Nephron progenitor cell (in vitro differentiated cells): ENCODE measurements around the gene TMPO.
A peak's percentile ranks its signal among the peaks of the same experiment; 100 is the strongest.
"Not testable (repeated sequence)": the region's sequence is repeated elsewhere in the genome, so short reads cannot be mapped to it uniquely, and the experiment has no call there.

Experiments used
- DNase-seq: peaks from one replicate; pipeline ENCODE4 v3.0.0; 2021
- H3K27ac Mint-ChIP-seq: 2 replicates; pipeline ENCODE4 v1.8.0; 2021; ENCODE audit warnings: mild to moderate bottlenecking, moderate library complexity, mixed read lengths
- H3K27me3 Mint-ChIP-seq: 2 replicates; pipeline ENCODE4 v1.8.0; 2021; ENCODE audit warnings: mild to moderate bottlenecking, low read depth, mixed read lengths; ENCODE audit not compliant: poor library complexity
- H3K36me3 Mint-ChIP-seq: 2 replicates; pipeline ENCODE4 v1.8.0; 2021; ENCODE audit warnings: low read depth, mixed read lengths
- H3K4me1 Mint-ChIP-seq: 2 replicates; pipeline ENCODE4 v1.8.0; 2021; ENCODE audit warnings: mixed read lengths
- H3K4me3 Mint-ChIP-seq: 2 replicates; pipeline ENCODE4 v1.8.0; 2021; ENCODE audit warnings: mild to moderate bottlenecking, moderate library complexity, mixed read lengths
- H3K9me3 Mint-ChIP-seq: 2 replicates; pipeline ENCODE4 v1.8.0; 2021; ENCODE audit warnings: mild to moderate bottlenecking, moderate library complexity, mixed read lengths
- CTCF ChIP-seq: fragments of 200-600 bp; sonication (generic); IDR thresholded peaks from 2 replicates; pipeline ENCODE4 v1.5.0; 2021; ENCODE audit warnings: antibody characterized with exemption

TMPO gene

GRCh38 chr12:98543701-98544100, 28.3 kb downstream of the TMPO start:
- TF ChIP-seq CTCF = no peak
- no peaks in the 10 kb centered on the region for H3K4me1 Mint-ChIP-seq
- peaks cover 68% of the 10 kb centered on the region for H3K36me3 Mint-ChIP-seq
- H3K4me3 Mint-ChIP-seq = no peak overlapping the region
- H3K27me3 Mint-ChIP-seq = no peaks in the 10 kb centered on the region
- no peak for DNase-seq
- H3K9me3 Mint-ChIP-seq = no peaks in the 10 kb centered on the region
- no peak overlapping the region for H3K27ac Mint-ChIP-seq

GRCh38 chr12:98544751-98545150, 29.4 kb downstream of the TMPO start:
- Mint-ChIP-seq H3K4me3 (no peak overlapping the region), H3K36me3 (peaks cover 71% of the 10 kb centered on the region), H3K9me3 (no peaks in the 10 kb centered on the region), H3K27ac (no peak overlapping the region), H3K4me1 (no peaks in the 10 kb centered on the region), H3K27me3 (no peaks in the 10 kb centered on the region)
- DNase-seq = no peak
- TF ChIP-seq CTCF = no peak

- TF ChIP-seq CTCF = no peak
- H3K27me3 Mint-ChIP-seq = peaks cover 2% of the 10 kb centered on the region
- no peak overlapping the region for H3K4me3 Mint-ChIP-seq
- peaks cover 66% of the 10 kb centered on the region for H3K36me3 Mint-ChIP-seq
- no peak for DNase-seq
- H3K27ac Mint-ChIP-seq = no peak overlapping the region
- H3K4me1 Mint-ChIP-seq = peaks cover 4% of the 10 kb centered on the region
- H3K9me3 Mint-ChIP-seq = no peaks in the 10 kb centered on the region
Measured at GRCh38 chr12:98549371-98550110, 34.2 kb downstream of the TMPO start.

- peaks cover 5% of the 10 kb centered on the region for H3K27me3 Mint-ChIP-seq
- TF ChIP-seq CTCF = no peak
- peak overlapping the region; percentile 73 for H3K27ac Mint-ChIP-seq
- H3K4me3 Mint-ChIP-seq = no peak overlapping the region
- peaks cover 52% of the 10 kb centered on the region for H3K36me3 Mint-ChIP-seq
- peaks cover 7% of the 10 kb centered on the region for H3K9me3 Mint-ChIP-seq
- no peak for DNase-seq
- H3K4me1 Mint-ChIP-seq = peaks cover 4% of the 10 kb centered on the region
Measured at GRCh38 chr12:98551787-98552186, 36.4 kb downstream of the TMPO start.

- not testable (repeated sequence) for H3K36me3 Mint-ChIP-seq, H3K4me1 Mint-ChIP-seq, H3K4me3 Mint-ChIP-seq, DNase-seq, H3K27ac Mint-ChIP-seq, H3K9me3 Mint-ChIP-seq, H3K27me3 Mint-ChIP-seq
Measured at GRCh38 chr12:98558097-98558496, 42.7 kb downstream of the TMPO start.

GRCh38 chr12:98559666-98560065, 44.3 kb downstream of the TMPO start:
- no peaks in the 10 kb centered on the region for H3K4me1 Mint-ChIP-seq
- no peak overlapping the region for H3K4me3 Mint-ChIP-seq
- H3K36me3 Mint-ChIP-seq = peaks cover 5% of the 10 kb centered on the region

More at GRCh38 chr12:98559666-98560065, 44.3 kb downstream of the TMPO start:
- DNase-seq = no peak
- no peak for TF ChIP-seq CTCF
- H3K9me3 Mint-ChIP-seq = peaks cover 7% of the 10 kb centered on the region
- H3K27ac Mint-ChIP-seq = no peak overlapping the region
- peaks cover 2% of the 10 kb centered on the region for H3K27me3 Mint-ChIP-seq
